ENCODE data around the gene UBASH3B.

UBASH3B gene

GRCh38 chr11:122755409-122755808, 99.9 kb downstream of the UBASH3B start:
- no peak for DNase-seq (ENCODE audit: low spot score)

DNA sequence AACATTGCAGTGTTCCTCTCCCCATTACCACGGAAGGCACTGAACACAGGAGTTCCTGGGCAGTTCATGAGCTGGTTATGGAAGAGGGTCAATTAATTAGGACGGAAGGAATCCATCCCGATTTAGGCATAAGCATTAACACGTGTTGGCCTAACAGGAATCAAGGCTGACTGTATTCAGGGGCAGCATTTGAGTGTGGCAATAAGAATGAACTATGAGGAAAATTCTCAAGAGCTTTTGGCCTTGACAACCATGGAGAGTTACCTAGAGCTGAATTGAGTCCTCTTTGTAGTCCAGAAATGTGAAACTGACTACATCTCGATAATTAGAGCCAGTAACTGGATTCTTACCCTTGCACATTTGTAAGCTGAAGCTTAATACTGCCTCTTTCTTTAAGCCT, 100.4 kb downstream of the UBASH3B start:
- no peak for DNase-seq (ENCODE audit: low spot score)

GRCh38 chr11:122756417-122756816, 100.9 kb downstream of the UBASH3B start:
- DNase-seq (ENCODE audit: low spot score) = peak; percentile 80

GRCh38 chr11:122757201-122757600, 101.7 kb downstream of the UBASH3B start:
- no peak for DNase-seq (ENCODE audit: low spot score)

DNA sequence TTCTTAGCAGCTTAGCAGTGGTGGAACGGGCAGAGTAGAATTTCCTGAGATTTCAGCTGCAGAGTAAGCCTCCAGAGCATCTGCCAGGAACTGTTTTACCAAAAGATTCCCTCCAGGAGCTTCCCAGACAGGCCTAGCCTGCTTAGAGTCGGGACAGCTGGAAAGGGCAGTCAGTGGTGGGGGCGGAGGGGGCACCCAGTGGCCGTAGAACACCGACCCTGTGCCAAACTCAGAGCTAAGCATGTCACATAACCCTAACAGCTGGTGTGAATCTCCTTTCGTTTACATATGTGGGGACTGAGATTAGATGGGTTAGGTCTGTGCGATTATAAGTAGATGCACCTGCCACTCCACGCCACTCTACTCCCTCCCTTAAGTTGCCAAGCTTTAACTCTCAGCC, 102.8 kb downstream of the UBASH3B start:
- no peak for DNase-seq (ENCODE audit: low spot score)

GRCh38 chr11:122758974-122759373, 103.5 kb downstream of the UBASH3B start:
- DNase-seq (ENCODE audit: low spot score) = no peak

- no peak for DNase-seq (ENCODE audit: low spot score)
Measured at GRCh38 chr11:122763108-122763507, 107.6 kb downstream of the UBASH3B start.

- DNase-seq (ENCODE audit: low spot score) = no peak
Measured at GRCh38 chr11:122764371-122765090, 109.0 kb downstream of the UBASH3B start.

- no peak for DNase-seq (ENCODE audit: low spot score)
Measured at GRCh38 chr11:122765487-122766131, 110.1 kb downstream of the UBASH3B start.

- no peak for DNase-seq (ENCODE audit: low spot score)
Measured at GRCh38 chr11:122769126-122769780, 113.7 kb downstream of the UBASH3B start.

DNA sequence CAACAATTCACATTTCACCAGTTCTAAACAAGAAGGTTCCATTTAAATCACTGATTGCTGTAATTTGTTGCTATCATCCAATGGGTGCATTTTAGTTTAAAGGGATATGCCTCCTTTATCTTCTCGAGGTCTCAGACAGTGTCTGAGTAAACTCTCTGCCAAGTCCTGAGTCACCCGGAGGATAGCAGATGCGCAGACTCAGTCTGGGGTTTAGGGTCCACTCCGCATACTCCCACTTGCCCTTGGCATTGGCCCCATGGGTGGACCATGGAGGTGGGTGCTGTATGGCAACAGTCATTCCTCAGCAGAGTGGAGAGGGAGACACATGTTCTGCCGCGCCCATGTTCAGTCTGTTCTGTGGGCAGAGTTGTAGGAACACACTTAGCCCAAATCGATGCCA, 117.4 kb downstream of the UBASH3B start:
- no peak for DNase-seq (ENCODE audit: low spot score)

DNA sequence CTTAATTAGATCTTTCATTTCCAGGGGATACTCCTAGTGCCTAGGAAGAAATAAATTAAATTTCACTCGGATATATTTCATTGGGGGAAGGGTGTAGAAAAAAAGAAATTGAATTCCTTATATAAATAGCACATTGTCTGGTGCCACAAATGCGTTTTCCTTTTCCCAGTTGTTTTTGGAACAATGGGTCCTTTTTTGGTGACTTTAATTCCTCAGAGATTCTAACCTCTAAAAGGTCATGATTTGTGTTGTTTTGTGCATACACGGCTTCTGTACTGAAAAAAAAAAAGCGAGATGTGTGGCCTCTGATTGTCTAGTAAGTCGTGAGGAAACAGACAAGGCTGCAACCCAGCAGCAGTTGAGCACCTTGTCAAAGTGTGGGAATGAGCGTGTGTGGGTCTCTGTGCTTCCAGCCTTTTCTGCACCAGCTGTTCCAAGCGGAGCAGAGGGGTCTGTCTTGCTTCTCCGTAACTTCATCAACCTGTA, 118.3 kb downstream of the UBASH3B start:
- DNase-seq (ENCODE audit: low spot score) = no peak

GRCh38 chr11:122775675-122776271, 120.3 kb downstream of the UBASH3B start:
- no peak for DNase-seq (ENCODE audit: low spot score)

DNA sequence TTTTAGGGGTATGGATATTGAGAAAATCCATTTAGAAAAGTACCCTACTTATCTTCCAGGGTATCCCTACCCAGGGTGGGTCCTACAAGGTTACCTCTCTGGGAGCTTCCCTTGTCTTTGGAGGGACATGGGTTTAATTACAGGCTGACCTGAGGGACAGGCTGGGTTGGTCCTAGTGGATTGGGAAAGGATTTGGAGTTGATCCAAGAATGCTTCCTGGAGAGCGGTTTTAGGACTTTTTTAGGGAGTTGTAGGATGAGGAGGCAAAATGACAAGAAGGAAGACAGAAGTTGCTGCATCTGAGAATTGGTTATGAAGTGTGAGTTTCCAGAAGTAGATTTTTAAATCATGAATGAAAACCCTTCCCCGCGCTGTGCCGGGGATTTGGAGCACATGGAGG, 121.0 kb downstream of the UBASH3B start:
- no peak for DNase-seq (ENCODE audit: low spot score)

DNA sequence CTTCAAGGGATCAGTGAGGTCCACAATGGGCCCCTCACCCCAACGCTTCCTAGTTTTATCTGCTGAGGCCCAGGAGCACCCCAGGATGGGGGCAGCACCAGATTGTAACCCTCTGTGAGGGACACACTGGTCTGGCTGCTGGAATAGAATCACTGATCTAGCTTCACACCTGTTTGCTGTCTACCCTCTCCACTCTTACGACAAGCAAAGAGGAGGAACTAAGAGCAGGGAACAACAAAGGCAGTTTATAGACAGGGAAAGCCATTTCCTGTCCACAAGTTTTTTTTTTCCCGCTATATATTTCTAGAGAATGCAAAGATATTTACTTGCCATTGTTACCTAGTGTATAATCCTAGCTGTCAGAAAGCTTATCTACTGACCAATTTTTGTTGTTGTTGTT, 121.8 kb downstream of the UBASH3B start:
- no peak for DNase-seq (ENCODE audit: low spot score)

DNA sequence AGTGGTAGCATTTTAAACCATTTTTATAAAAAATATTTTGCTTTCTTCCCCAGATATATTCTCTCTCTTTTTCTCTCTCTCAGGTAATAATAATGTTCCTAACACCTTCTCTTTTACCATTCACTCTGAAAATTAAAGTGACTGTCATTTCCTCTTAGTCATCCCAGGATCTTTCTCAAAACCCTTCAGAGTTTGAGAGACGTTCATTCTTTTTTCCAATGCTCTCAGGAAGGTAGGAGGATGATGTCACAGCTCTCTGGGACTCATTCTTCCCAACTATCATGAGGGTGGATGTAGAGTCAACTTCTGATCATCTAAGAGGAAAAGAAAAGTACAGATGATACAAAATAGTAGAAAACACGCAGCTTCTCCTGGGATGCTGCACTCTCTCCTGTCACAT, 122.6 kb downstream of the UBASH3B start:
- no peak for DNase-seq (ENCODE audit: low spot score)

DNA sequence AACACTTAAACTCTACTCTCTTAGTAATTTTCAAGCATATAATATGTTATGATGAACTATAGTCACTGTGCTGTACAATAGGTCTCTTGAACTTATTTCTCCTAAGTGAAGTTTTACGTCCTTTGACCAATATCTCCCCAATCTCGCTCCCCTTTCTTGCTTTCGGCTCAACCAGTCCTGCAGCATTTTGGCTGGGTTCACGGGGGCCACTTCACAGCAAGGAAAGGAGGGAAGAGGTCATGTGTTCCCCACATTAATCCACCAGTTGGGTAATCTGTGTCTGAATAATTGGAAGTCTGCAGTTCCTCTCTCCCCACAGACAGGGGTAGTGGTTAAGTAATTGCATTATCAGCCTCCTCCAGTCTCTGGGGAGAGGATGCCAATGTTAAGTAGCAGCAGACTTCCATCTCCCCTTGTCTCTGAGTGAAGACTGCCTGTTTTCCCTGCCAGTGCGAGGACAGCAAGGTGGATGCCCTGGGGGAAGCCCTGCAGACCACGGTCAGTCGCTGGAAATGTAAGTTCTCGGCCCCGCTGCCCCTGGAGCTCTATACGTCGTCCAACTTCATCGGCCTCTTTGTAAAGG, 123.6 kb downstream of the UBASH3B start:
- no peak for DNase-seq (ENCODE audit: low spot score)

DNA sequence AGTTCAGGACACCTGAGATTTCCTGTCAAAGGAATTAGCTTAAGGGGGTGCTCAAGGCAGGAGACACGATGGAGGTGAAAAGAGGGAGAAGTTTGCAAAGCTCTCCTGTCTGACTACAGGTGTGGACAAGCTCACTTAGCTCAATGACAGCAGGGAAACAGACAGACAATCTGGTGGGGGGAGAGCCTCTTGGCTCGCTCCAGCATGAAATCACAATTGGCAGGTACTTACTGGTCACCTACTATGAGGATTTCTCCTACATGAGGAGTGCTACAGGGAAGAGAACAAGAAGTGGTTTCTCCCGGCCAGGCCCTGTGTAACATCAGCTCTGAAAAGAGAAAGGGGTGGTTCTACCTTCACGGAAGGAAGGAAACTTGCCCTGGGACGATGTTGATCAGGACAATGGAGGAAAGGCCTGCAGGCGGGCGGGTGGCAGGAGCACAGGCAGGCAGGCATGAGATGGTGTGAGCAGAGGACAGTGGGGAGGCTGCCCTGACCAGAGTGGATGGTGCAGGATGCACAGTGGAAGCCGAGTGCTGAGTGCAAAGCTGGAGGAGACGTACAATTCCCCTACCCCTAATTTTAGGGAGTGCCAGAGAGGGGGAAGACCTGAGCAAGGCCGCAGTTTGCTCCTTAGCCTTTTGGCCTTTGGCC, 124.9 kb downstream of the UBASH3B start:
- DNase-seq (ENCODE audit: low spot score) = no peak

GRCh38 chr11:122781378-122782195, 126.1 kb downstream of the UBASH3B start:
- peak; percentile 80 for DNase-seq (ENCODE audit: low spot score)

DNA sequence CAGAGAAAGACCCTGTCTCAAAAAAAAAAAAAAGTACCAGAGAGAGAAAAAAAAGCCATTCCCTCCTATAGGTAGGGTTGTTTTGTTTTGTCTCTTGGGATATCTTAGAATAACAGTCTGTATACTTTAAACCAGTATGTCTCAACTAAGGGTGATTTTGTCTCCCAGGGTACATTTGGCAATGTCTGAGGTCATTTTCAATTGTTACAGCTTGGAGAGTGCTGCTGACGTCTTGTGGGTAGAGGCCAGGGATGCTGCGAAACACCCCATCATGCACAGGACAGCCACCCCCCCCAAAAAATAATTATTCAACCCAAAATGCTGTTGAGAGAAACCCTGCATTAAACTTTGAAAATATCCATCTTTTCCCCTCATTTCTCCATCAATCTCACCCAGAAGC, 126.7 kb downstream of the UBASH3B start:
- DNase-seq (ENCODE audit: low spot score) = no peak
